Pancreas (tissue), 10 donors: ENCODE data around the gene TOX2. TPM values are rescaled to one million over a fixed set of nuclear protein-coding genes. Genes with fewer than 3 reads are reported as not detected.

ENCODE experiments used
- ATAC-seq, 4 donors: fragments of 200-7000 bp; cut with Tn5 transposase; one replicate each; pipeline versions ENCODE4 v1.8.0 to v1.9.1; 2020; ENCODE audit warnings: mild to moderate bottlenecking in 4 of 4, moderate library complexity in 4 of 4
- DNase-seq, 6 donors: peaks; one replicate each; pipeline ENCODE4 v3.0.0-alpha.2; 2020
- FAIRE-seq: peaks from 2 replicates; lab custom pipeline; 2012; peaks lifted over from hg19 to GRCh38; lab: Jason Lieb, UNC
- H3K27ac ChIP-seq, 4 donors: fragments of 200-600 bp; sonication (generic); 1 replicate in 3 of 4; 2 replicates in 1 of 4; pipeline versions ENCODE4 v1.5.0 to v1.8.0; 2020
- H3K27me3 ChIP-seq, 4 donors: fragments of 200-600 bp; one replicate each; pipeline ENCODE4 v1.8.0; 2021
- H3K36me3 ChIP-seq, 3 donors: fragments of 200-600 bp; sonication (generic) in 1 of 3; one replicate each; pipeline versions ENCODE4 v1.5.0 to v1.8.0; 2020 to 2021
- H3K4me1 ChIP-seq, 3 donors: fragments of 200-600 bp; one replicate each; pipeline ENCODE4 v1.8.0; 2021
- H3K4me3 ChIP-seq, 4 donors: fragments of 200-600 bp; sonication (generic) in 2 of 4; one replicate each; pipeline versions ENCODE4 v1.5.0 to v1.8.0; 2020 to 2021
- H3K9me3 ChIP-seq, 4 donors: fragments of 200-600 bp; one replicate each; pipeline ENCODE4 v1.8.0; 2021
- CTCF ChIP-seq, 4 donors: fragments of 200-600 bp; sonication (generic) in 3 of 4; IDR thresholded peaks; one replicate each; pipeline versions ENCODE4 v1.5.0 to v1.8.0; 2021; ENCODE audit warnings: antibody characterized with exemption in 4 of 4
- WGBS, 2 donors: extraction: QIAGEN DNeasy Blood & Tissue Kit; methylation state at CpG; one replicate each; pipeline ENCODE4 v1.1.7; 2013; 5-methylcytosine and 5-hydroxymethylcytosine counted together
- intact Hi-C, 3 donors: fragments of 100-400 bp; cut with DNase I; formaldehyde crosslinking; loops; one replicate each; pipeline versions ENCODE4 v1.11.1 to v1.14.2; 2022
- polyA plus RNA-seq, 2 donors: library from polyadenylated mRNA; stranded (reverse); fragments of 200-250 nt; gene quantifications; one replicate each; pipeline ENCODE4 v1.2.3, GENCODE V29; 2013
- total RNA-seq, 6 donors: library from RNA; stranded (reverse); fragmentation: NEBNext Ultra II Directional in 4 of 6; extraction: Animal tissue kit (Norgen Biotek cat#: 25700) in 4 of 6; gene quantifications; one replicate each; pipeline versions ENCODE4 v1.2.1 to v1.2.4, GENCODE V29; 2021 to 2023
- donor health status: healthy with polysubstance abuse.
- donor health status: DM: no; HTN: no; CAD: no; lungs with moderate emphysema.
- donor health status: DM: no; HTN: no; CAD: no.
- donor health status: control.
- donor health status: control.
- donor health status: Bipolar disorder and iron deficiency.
- donor health status: DM: yes; HTN: yes; CAD: no.
- donor health status: DM: no; HTN: no; CAD: no.
- donor health status: DM: no; HTN: no; CAD: no.
- donor health status: DM: yes; HTN: yes; CAD: no.

The TOX2 gene
- total and polyA plus RNA-seq, 8 donors = 0.24 to 2.3 (median 0.90) TPM

- TF ChIP-seq CTCF (IDR thresholded peaks at IDR 0.05) = no peak
- Histone ChIP-seq H3K27ac (no peak overlapping the region), H3K9me3 (no peaks in the 10 kb centered on the region), H3K4me1 (peaks cover 10 to 13% (median 11%) of the 10 kb centered on the region in 3 donors), H3K27me3 (no peaks in the 10 kb centered on the region), H3K4me3 (no peak overlapping the region), H3K36me3 (no peaks in the 10 kb centered on the region)
- FAIRE-seq (no peak), ATAC-seq (no peak), DNase-seq (no peak)
- WGBS, 2 donors = 82 to 90% methylated on average over 2 of the region's 2 CpGs
- intact Hi-C loops = no loop called here
Observed at GRCh38 chr20:43958626-43959025, 44.0 kb downstream of the TOX2 start.

- peak overlapping the region in 1 of 4 donors; percentile 12 for H3K27ac ChIP-seq
- no peak for TF ChIP-seq CTCF (IDR thresholded peaks at IDR 0.05)
- intact Hi-C loops = no loop called here
Observed at GRCh38 chr20:43959079-43959919, 44.6 kb downstream of the TOX2 start.

GRCh38 chr20:43959920-43960227 is 45.2 kb downstream of the TOX2 start:
- no peaks in the 10 kb centered on the region for H3K9me3 ChIP-seq
- FAIRE-seq (no peak), ATAC-seq (no peak), DNase-seq (no peak)
- no peak overlapping the region for H3K4me3 ChIP-seq
- no peak for TF ChIP-seq CTCF (IDR thresholded peaks at IDR 0.05)
- H3K36me3 ChIP-seq = no peaks in the 10 kb centered on the region
- intact Hi-C loops = no loop called here
- 55 to 66% methylated on average over 4 of the region's 4 CpGs for WGBS, 2 donors
- peaks cover 10 to 13% (median 11%) of the 10 kb centered on the region in 3 donors for H3K4me1 ChIP-seq
- H3K27me3 ChIP-seq = no peaks in the 10 kb centered on the region
- peak overlapping the region in 1 of 4 donors; percentile 12 for H3K27ac ChIP-seq

More at GRCh38 chr20:43959079-43959919, 44.6 kb downstream of the TOX2 start:
- H3K36me3 ChIP-seq = no peaks in the 10 kb centered on the region
- ATAC-seq = peak; percentile 50 to 80 (median 66)
- peaks cover 10 to 13% (median 11%) of the 10 kb centered on the region in 3 donors for H3K4me1 ChIP-seq
- H3K4me3 ChIP-seq = no peak overlapping the region
- no peaks in the 10 kb centered on the region for H3K9me3 ChIP-seq
- H3K27me3 ChIP-seq = no peaks in the 10 kb centered on the region
- 8 to 10% methylated on average over 19 of the region's 19 CpGs for WGBS, 2 donors
- no peak for FAIRE-seq
- DNase-seq = peak in 3 of 6 donors; percentile 16 to 46 (median 43)

GRCh38 chr20:43960231-43960630 is 45.6 kb downstream of the TOX2 start:
- no peak for TF ChIP-seq CTCF (IDR thresholded peaks at IDR 0.05)
- intact Hi-C loops = no loop called here
- ATAC-seq (no peak), DNase-seq (no peak), FAIRE-seq (no peak)
- no peak overlapping the region for H3K27ac ChIP-seq
- H3K9me3 ChIP-seq = no peaks in the 10 kb centered on the region
- peaks cover 10 to 13% (median 11%) of the 10 kb centered on the region in 3 donors for H3K4me1 ChIP-seq
- no peak overlapping the region for H3K4me3 ChIP-seq
- no peaks in the 10 kb centered on the region for H3K36me3 ChIP-seq
- H3K27me3 ChIP-seq = no peaks in the 10 kb centered on the region
- 90 to 92% methylated on average over 2 of the region's 2 CpGs for WGBS, 2 donors

- Histone ChIP-seq H3K27ac (no peak overlapping the region), H3K36me3 (no peaks in the 10 kb centered on the region), H3K4me3 (no peak overlapping the region), H3K27me3 (no peaks in the 10 kb centered on the region), H3K9me3 (no peaks in the 10 kb centered on the region), H3K4me1 (peaks cover 10 to 13% (median 11%) of the 10 kb centered on the region in 3 donors)
- DNase-seq (no peak), FAIRE-seq (no peak), ATAC-seq (no peak)
- 88 to 94% methylated on average over 5 of the region's 5 CpGs for WGBS, 2 donors
- intact Hi-C loops = no loop called here
- no peak for TF ChIP-seq CTCF (IDR thresholded peaks at IDR 0.05)
Observed at GRCh38 chr20:43961116-43961515, 46.5 kb downstream of the TOX2 start.
